Activated T-cell treated with anti-CD3 and anti-CD28 coated beads, Interleukin-2, amount 50 U/mL, for 72 hours (primary cell): ENCODE results near the gene CSK. TPM values are rescaled to one million over a fixed set of nuclear protein-coding genes. Genes with fewer than 3 reads are reported as not detected.

Experiments
- ATAC-seq, 2 donors: fragments of 150-1000 bp; cut with Tn5 transposase; replicated peaks in 1 of 2; 2 replicates each; pipeline ENCODE4 v1.10.0; 2021; ENCODE audit warnings: moderate library complexity in 2 of 2, mild to moderate bottlenecking in 1 of 2
- DNase-seq, 2 donors: peaks; one replicate each; pipeline ENCODE4 v3.0.0; 2021 to 2022; ENCODE audit warnings: mixed read lengths in 1 of 2
- H3K27ac Mint-ChIP-seq: one replicate; pipeline ENCODE4 v1.8.0; 2022; ENCODE audit warnings: mild to moderate bottlenecking, moderate library complexity, mixed read lengths
- H3K27me3 Mint-ChIP-seq: one replicate; pipeline ENCODE4 v1.8.0; 2022; ENCODE audit warnings: low read depth, mixed read lengths
- H3K36me3 Mint-ChIP-seq, 2 donors: one replicate each; pipeline ENCODE4 v1.8.0; 2022; ENCODE audit warnings: mixed read lengths in 2 of 2, mild to moderate bottlenecking in 1 of 2; ENCODE audit not compliant: insufficient read depth in 2 of 2
- H3K4me1 Mint-ChIP-seq: one replicate; pipeline ENCODE4 v1.8.0; 2022; ENCODE audit warnings: low read depth, mixed read lengths
- H3K4me3 Mint-ChIP-seq, 2 donors: one replicate each; pipeline ENCODE4 v1.8.0; 2022; ENCODE audit warnings: mild to moderate bottlenecking in 2 of 2, mixed read lengths in 2 of 2, moderate library complexity in 2 of 2
- H3K9me3 Mint-ChIP-seq, 2 donors: one replicate each; pipeline ENCODE4 v1.8.0; 2022; ENCODE audit warnings: mixed read lengths in 2 of 2
- total RNA-seq, 2 donors: library from RNA; stranded (reverse); gene quantifications; one replicate each; pipeline ENCODE4 v1.2.3, GENCODE V29; 2022

The CSK gene
- total RNA-seq, 2 donors from 2014 or later: 200 to 267 TPM

DNA sequence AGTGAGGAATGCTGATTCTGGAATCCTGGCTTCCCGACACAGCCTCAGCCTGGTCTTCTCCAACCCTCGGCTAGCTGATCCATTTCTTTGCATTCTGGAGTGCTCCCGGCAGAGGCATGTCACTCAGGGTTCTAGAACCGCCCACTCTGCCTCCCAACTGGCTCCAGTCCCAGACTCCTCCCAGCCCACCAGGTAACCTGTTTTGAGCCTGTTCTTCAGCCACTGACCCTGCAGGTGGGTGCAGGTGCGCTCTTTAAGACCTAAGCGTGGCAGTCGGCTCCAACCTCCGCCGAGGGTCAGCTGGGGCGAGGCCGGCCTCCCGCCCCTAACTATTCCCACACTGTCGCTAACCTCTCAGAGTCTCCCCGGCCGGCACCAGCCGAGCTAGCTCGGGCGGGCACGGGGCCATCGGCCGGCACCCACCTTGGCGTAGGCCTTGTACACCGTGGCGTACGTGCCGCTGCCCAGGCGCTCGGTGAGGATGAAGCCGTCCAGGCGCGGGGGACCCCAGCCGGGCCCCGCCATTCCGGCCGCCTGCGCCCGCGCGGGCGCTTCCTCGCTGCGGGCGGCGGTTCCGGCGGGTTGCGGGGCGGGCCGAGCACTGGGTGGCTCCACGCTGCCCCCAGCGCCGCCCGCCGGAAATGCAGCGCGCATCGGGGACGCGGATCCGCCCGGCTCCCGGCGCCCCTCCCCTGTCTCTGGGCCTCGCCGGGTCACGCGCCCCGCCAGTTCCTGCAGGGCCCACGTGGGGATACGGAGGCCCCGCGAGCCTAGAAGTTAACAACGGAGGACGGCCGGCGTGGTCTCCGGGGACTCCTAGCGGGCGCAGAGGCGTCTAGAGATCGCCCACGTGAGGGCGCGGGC is 60.9 kb downstream of the CSK start, which contains the start of gene ULK3:
Gene ULK3, minus strand, starts transcription at position 576 of the 864 bp plus-strand sequence. Its CDS starts 51 bp downstream, at position 525.
- H3K4me3 Mint-ChIP-seq: peak within 1 kb of the TSS; percentile 93
- peak; percentile 94 to 97 for DNase-seq
- peak; percentile 86 to 91 for ATAC-seq
- no peaks in the 10 kb centered on the region for H3K9me3 Mint-ChIP-seq
- peaks cover 48% of the 10 kb centered on the region for H3K4me1 Mint-ChIP-seq
- peak within 1 kb of the TSS; percentile 89 for H3K27ac Mint-ChIP-seq
- H3K36me3 Mint-ChIP-seq: peaks cover 0 to 6% of the 10 kb centered on the region in 2 donors
- no peaks in the 10 kb centered on the region for H3K27me3 Mint-ChIP-seq

DNA sequence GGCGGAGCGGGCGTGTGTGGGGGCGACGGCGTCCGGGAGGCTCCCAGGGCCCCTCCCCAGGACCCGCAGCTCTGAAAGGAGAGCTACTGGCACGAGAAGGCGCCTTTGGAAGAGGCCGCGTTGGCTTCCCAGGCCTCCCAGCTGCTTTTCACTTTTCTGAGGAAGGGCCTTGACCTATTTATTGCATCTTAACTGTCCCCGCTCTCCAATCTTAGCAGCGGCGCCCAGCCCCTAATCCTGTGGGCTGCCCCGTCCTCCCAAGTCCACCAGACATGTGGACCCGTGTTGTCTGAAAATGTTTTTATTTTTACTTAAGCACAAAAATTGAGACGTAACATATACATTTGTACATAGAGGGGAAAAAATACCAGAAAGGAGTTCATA is 61.6 kb downstream of the CSK start:
- Mint-ChIP-seq H3K36me3 (peaks cover 0 to 6% of the 10 kb centered on the region in 2 donors), H3K9me3 (no peaks in the 10 kb centered on the region), H3K4me1 (peaks cover 48% of the 10 kb centered on the region), H3K27me3 (no peaks in the 10 kb centered on the region), H3K4me3 (peak overlapping the region; percentile 93), H3K27ac (peak overlapping the region; percentile 85)
- ATAC-seq (no peak), DNase-seq (no peak)

DNA sequence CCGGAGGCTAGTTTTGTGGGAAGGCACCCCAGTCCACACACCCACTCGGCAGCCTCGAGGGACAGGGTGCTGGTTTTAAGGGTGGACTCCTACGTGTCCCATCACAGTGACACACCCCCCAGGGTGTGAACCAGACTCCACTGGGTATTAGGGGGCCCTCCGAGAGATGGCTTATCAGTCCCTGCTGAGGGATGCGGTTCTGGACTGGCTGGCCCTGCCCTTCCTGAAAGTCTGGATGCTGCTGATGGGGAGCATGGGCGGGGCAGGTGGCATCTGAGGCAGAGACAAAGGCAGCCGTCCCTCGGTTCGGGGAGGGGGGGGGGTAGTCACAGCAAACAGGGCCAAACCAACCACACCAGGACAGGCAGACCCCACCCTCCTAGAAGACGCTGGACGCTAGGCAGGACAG is 62.0 kb downstream of the CSK start:
- Mint-ChIP-seq H3K4me3 (peak overlapping the region; percentile 64 to 93), H3K27ac (no peak overlapping the region), H3K36me3 (peaks cover 0 to 6% of the 10 kb centered on the region in 2 donors), H3K4me1 (peaks cover 48% of the 10 kb centered on the region), H3K27me3 (no peaks in the 10 kb centered on the region), H3K9me3 (no peaks in the 10 kb centered on the region)
- ATAC-seq: no peak
- no peak for DNase-seq

DNA sequence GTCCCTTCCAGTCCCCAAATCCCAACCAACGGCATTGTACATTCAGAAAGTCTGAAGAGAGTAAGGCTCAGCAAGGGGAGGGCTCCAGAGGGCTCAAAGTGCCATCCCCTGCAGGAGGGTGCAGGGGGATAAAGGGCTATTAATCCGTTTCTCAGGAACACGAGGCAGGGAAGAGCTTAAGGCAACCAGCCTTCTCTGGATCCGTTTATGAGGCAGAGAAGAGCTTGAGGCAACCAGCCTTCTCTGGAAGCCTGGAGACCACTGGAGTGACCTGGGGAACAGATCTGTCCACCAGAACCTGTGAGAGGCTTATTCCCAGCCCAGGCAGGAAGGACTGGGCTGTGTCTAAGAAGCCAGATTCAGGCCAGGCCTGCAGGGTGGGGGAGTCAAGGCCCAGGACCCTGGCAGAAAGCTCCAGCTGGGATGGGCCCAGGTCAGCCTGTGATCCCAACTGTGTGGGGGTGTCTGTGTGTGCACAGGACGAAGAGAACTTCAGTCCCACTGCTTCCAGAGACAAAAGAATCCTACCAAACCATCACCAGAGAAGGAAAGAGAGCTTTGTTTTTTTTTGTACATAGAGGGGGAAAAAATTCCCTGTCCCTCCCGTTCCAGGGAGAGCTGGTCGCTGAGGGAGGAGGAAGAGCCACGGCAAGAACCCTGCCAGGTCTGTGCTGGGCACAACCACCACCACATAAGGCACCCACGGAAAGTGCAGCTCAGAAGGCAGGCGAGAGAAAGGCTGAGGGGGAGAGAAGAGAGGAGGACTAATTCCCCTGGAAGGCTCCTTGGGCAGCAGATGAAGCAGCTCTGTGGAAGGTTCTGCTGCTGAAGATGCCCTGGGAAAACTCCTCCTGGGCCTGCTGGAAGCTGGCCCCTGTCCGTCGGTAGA is 62.7 kb downstream of the CSK start:
- no peaks in the 10 kb centered on the region for H3K27me3 Mint-ChIP-seq
- peak in 1 of 2 donors; percentile 2 for ATAC-seq
- H3K36me3 Mint-ChIP-seq: peaks cover 0 to 6% of the 10 kb centered on the region in 2 donors
- peak; percentile 20 to 24 for DNase-seq
- peak overlapping the region; percentile 64 to 93 for H3K4me3 Mint-ChIP-seq
- no peaks in the 10 kb centered on the region for H3K9me3 Mint-ChIP-seq
- peaks cover 48% of the 10 kb centered on the region for H3K4me1 Mint-ChIP-seq
- H3K27ac Mint-ChIP-seq: peak overlapping the region; percentile 92

DNA sequence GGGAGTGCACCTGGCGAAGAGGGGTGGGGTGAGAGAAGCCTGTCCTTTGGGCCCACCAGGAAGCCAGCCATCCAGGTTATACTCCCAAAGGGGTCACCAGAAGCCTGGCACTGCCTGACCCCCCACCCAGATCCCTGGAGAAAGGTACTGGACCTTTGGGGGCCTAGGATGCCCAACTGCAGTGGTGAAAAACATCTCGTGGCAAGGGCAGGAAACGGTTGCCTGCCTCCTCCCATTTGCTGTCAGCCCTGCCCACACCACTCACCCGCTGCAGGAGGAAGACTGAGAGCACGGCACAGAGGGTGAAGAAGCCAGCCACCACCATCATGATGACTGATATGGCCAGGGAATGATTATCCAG is 63.3 kb downstream of the CSK start:
- H3K9me3 Mint-ChIP-seq: no peaks in the 10 kb centered on the region
- H3K4me1 Mint-ChIP-seq: peaks cover 46% of the 10 kb centered on the region
- peaks cover 0 to 6% of the 10 kb centered on the region in 2 donors for H3K36me3 Mint-ChIP-seq
- no peaks in the 10 kb centered on the region for H3K27me3 Mint-ChIP-seq
- peak overlapping the region; percentile 64 to 93 for H3K4me3 Mint-ChIP-seq
- DNase-seq (peak; percentile 67 to 70), ATAC-seq (peak; percentile 49 to 64)
- peak overlapping the region; percentile 92 for H3K27ac Mint-ChIP-seq

DNA sequence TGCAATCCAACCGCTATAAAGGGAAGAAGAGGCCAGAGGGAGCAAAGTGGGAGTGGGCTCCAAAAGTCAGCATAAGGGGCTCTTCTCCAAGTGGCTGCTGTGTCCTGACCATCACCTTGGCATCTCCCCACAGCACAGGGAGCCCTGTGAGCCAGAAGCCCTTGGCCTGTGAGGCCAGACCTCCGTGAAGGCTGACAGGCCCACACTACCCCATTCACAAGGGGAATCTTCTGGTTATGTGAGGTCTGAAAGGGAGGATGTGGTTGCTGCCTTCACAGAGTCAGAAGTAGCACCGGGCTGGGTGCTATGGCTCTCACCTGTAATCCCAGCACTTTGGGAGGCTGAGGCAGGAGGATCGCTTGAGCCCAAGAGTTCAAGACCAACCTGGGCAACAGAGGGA is 63.7 kb downstream of the CSK start:
- ATAC-seq: peak; percentile 14
- Mint-ChIP-seq H3K9me3 (no peaks in the 10 kb centered on the region), H3K4me3 (peak overlapping the region; percentile 64 to 93), H3K4me1 (peaks cover 42% of the 10 kb centered on the region), H3K36me3 (peaks cover 0 to 6% of the 10 kb centered on the region in 2 donors), H3K27me3 (no peaks in the 10 kb centered on the region), H3K27ac (peak overlapping the region; percentile 92)
- peak in 1 of 2 donors; percentile 28 for DNase-seq

DNA sequence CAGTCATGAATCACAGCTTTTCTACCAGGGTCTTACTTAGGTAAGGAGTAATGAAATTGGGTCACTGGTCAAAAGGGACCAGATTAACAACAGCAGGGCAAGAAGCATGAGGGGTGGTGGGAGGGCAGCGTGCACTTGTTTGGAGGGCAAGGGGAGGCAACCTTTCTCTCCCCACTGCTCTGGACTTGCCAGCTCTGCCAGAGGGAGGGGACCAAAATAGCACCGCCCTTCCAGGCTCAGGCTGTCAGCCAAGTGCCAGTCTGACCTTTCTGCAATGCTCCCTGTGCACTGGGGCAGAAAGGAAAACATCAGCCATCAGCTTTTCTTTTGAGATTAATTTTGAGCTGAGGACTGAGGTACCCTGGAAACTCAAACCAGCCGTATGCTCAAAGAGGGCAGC is 65.6 kb downstream of the CSK start:
- Mint-ChIP-seq H3K27ac (peak overlapping the region; percentile 40), H3K9me3 (no peaks in the 10 kb centered on the region), H3K27me3 (no peaks in the 10 kb centered on the region), H3K4me1 (peaks cover 23% of the 10 kb centered on the region), H3K36me3 (peaks cover 0 to 5% of the 10 kb centered on the region in 2 donors), H3K4me3 (no peak overlapping the region)
- no peak for ATAC-seq
- no peak for DNase-seq

DNA sequence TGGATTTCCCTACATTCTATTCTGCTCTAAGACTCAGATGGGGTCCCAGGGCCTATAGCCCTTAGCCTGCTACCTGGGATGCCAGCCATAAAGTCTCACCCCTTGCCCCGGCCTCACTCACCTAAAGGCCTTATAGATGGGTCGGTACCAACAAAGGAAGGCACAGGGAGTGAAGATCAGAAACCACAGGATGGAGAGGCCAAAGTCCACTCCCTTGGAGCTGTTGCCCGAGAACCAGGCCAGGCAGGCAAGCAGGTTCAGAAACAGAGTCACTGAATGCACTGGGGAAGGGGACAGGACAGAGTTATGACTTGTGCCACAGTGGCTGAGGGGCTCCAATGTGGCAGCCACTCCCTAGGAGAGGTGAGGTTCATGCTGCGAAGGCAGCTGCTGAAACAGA is 68.5 kb downstream of the CSK start:
- H3K9me3 Mint-ChIP-seq: no peaks in the 10 kb centered on the region
- H3K27me3 Mint-ChIP-seq: no peaks in the 10 kb centered on the region
- ATAC-seq (no peak), DNase-seq (no peak)
- H3K36me3 Mint-ChIP-seq: peaks cover 0 to 9% of the 10 kb centered on the region in 2 donors
- no peak overlapping the region for H3K4me3 Mint-ChIP-seq
- H3K4me1 Mint-ChIP-seq: peaks cover 6% of the 10 kb centered on the region
- H3K27ac Mint-ChIP-seq: no peak overlapping the region

DNA sequence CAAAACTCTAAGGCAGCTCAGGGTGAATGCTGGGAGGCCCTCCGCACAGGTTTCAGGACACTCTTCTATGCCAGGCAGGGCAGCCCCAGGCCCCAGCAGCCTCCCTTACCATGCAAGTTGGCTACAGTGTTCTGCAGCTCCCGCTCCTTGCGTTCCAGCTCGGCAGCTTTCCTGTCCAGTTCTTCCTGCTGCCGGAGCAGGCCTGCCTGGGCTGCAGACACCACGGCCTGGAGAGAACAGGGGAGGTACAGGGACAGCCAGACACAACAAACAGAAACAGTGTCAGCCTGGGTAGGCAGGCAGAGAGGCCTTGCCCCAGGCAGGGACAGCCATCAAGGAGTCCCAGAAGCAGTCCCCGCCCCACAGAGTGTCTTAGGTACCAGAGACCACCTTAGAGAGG is 70.1 kb downstream of the CSK start:
- ATAC-seq (no peak), DNase-seq (no peak)
- Mint-ChIP-seq H3K27me3 (no peaks in the 10 kb centered on the region), H3K4me3 (no peak overlapping the region), H3K9me3 (no peaks in the 10 kb centered on the region), H3K27ac (no peak overlapping the region), H3K4me1 (peaks cover 4% of the 10 kb centered on the region), H3K36me3 (peaks cover 0 to 7% of the 10 kb centered on the region in 2 donors)

Other genes starting within 250 kb of the CSK start
- 10 to 100 TPM; 47.6 to 53.8 TPM for gene ARID3B, start 240.9 kb upstream of the CSK start, total RNA-seq
- gene CLK3, start 166.2 kb upstream of the CSK start, total RNA-seq: 100 to 1,000 TPM; 116 to 120 TPM
- 10 to 100 TPM; 50.6 to 52.3 TPM for gene EDC3, start 86.1 kb upstream of the CSK start, total RNA-seq
- 1 to 10 TPM; 3.4 to 5.4 TPM for gene CYP1A1, start 56.6 kb upstream of the CSK start, total RNA-seq
- not detected for gene CYP1A2, start 33.2 kb upstream of the CSK start, total RNA-seq
- under 1 TPM; 0.53 to 0.72 TPM for gene LMAN1L, start 30.8 kb downstream of the CSK start, total RNA-seq
- gene CPLX3, start 44.5 kb downstream of the CSK start, total RNA-seq: under 1 TPM; 0.14 to 0.17 TPM
- gene ULK3, start 61.1 kb downstream of the CSK start, total RNA-seq: 10 to 100 TPM; 48.5 to 53.8 TPM
- 10 to 100 TPM; 66.4 to 77.0 TPM for gene SCAMP2, start 91.3 kb downstream of the CSK start, total RNA-seq
- 10 to 100 TPM; 29.6 to 32.1 TPM for gene MPI, start 108.0 kb downstream of the CSK start, total RNA-seq
- gene FAM219B, start 124.8 kb downstream of the CSK start, total RNA-seq: 10 to 100 TPM; 88.3 to 90.1 TPM
- gene COX5A, start 156.0 kb downstream of the CSK start, total RNA-seq: 100 to 1,000 TPM; 241 to 246 TPM
- 1 to 10 TPM; 2.2 to 3.6 TPM for gene RPP25, start 174.7 kb downstream of the CSK start, total RNA-seq
- 1 to 10 TPM in 1 of 2 donors, under 1 TPM in 1; 0.31 to 1.2 TPM for gene SCAMP5, start 213.5 kb downstream of the CSK start, total RNA-seq
- 10 to 100 TPM; 29.6 to 29.7 TPM for gene PPCDC, start 241.5 kb downstream of the CSK start, total RNA-seq